T-cell (primary cell): ENCODE measurements around the gene RAB8B. TPM values are rescaled to one million over a fixed set of nuclear protein-coding genes. Genes with fewer than 3 reads are reported as not detected.

Experiments used
- ATAC-seq, 4 experiments: fragments of 200-7000 bp in 3 of 4; fragments of 150-1000 bp in 1 of 4; cut with Tn5 transposase; replicated peaks in 1 of 4; 1 replicate in 3 of 4; 2 replicates in 1 of 4; pipeline ENCODE4 v1.10.0; 2021; ENCODE audit warnings: moderate library complexity in 3 of 4, mild to moderate bottlenecking in 2 of 4, moderate number of reproducible peaks in 1 of 4
- CTCF ChIA-PET, 2 donors: fragments of 300-600 bp; sonication (Branson Sonifier 250); formaldehyde crosslinking; loops; one replicate each; lab custom pipeline; 2022; ENCODE audit warnings: antibody characterized with exemption in 2 of 2; lab: Charles Lee
- POLR2A ChIA-PET, 2 donors: fragments of 300-600 bp; sonication (Branson Sonifier 250); formaldehyde crosslinking; loops; one replicate each; lab custom pipeline; 2022; ENCODE audit warnings: antibody characterized with exemption in 2 of 2; lab: Charles Lee
- DNase-seq, 35 experiments: peaks; one replicate each; pipeline versions ENCODE4 v3.0.0 to v3.0.0-alpha.2; 2013 to 2023
- H3K27ac ChIP-seq: one replicate; pipeline ENCODE4 v1.5.1; 2013; ENCODE audit warnings: low read length
- H3K27me3 ChIP-seq, 2 experiments: replicated peaks in 1 of 2; 1 replicate in 1 of 2; 2 replicates in 1 of 2; pipeline versions ENCODE4 v1.6.1 to v1.7.0; 2013; ENCODE audit warnings: low read length in 1 of 2, mixed read lengths in 1 of 2; ENCODE audit not compliant: control insufficient read depth in 2 of 2, insufficient read depth in 2 of 2; ENCODE audit errors: extremely low read depth in 1 of 2
- H3K36me3 ChIP-seq, 2 donors: 1 replicate in 1 of 2; 2 replicates in 1 of 2; pipeline versions ENCODE4 v1.6.1 to v1.7.0; 2013; ENCODE audit warnings: low read length in 1 of 2; ENCODE audit not compliant: control insufficient read depth in 2 of 2, insufficient read depth in 1 of 2; ENCODE audit errors: extremely low read depth in 1 of 2
- H3K4me1 ChIP-seq, 2 experiments: 1 replicate in 1 of 2; 2 replicates in 1 of 2; pipeline versions ENCODE4 v1.6.1 to v1.7.0; 2013; ENCODE audit warnings: low read length in 2 of 2, mixed read lengths in 1 of 2; ENCODE audit not compliant: insufficient read depth in 2 of 2, control insufficient read depth in 1 of 2; ENCODE audit errors: extremely low read depth in 1 of 2
- H3K4me3 ChIP-seq, 2 donors: 1 replicate in 1 of 2; 2 replicates in 1 of 2; pipeline versions ENCODE4 v1.5.1 to v1.7.0; 2013; ENCODE audit warnings: mild to moderate bottlenecking in 2 of 2, low read length in 1 of 2, moderate library complexity in 1 of 2; ENCODE audit not compliant: control insufficient read depth in 1 of 2; ENCODE audit errors: extremely low read depth in 1 of 2
- H3K9me3 ChIP-seq: 2 replicates; pipeline ENCODE4 v1.7.0; 2013
- H3K27ac Mint-ChIP-seq, 2 donors: one replicate each; pipeline ENCODE4 v1.8.0; 2020 to 2021; ENCODE audit warnings: mild to moderate bottlenecking in 2 of 2, mixed read lengths in 2 of 2
- H3K27me3 Mint-ChIP-seq, 2 donors: one replicate each; pipeline ENCODE4 v1.8.0; 2021 to 2022; ENCODE audit warnings: mixed read lengths in 2 of 2
- H3K36me3 Mint-ChIP-seq: one replicate; pipeline ENCODE4 v1.8.0; 2021; ENCODE audit warnings: mixed read lengths
- H3K4me1 Mint-ChIP-seq, 3 donors: one replicate each; pipeline ENCODE4 v1.8.0; 2020 to 2022; ENCODE audit warnings: mixed read lengths in 3 of 3, mild to moderate bottlenecking in 1 of 3
- H3K4me3 Mint-ChIP-seq, 3 donors: one replicate each; pipeline ENCODE4 v1.8.0; 2020 to 2022; ENCODE audit warnings: mild to moderate bottlenecking in 3 of 3, mixed read lengths in 3 of 3, moderate library complexity in 3 of 3
- H3K9me3 Mint-ChIP-seq, 3 donors: one replicate each; pipeline ENCODE4 v1.8.0; 2020 to 2022; ENCODE audit warnings: mixed read lengths in 3 of 3
- WGBS: methylation state at CpG from one replicate; pipeline ENCODE4 v1.1.5; 2013; ENCODE audit warnings: missing lambda C conversion rate; ENCODE audit not compliant: insufficient coverage; 5-methylcytosine and 5-hydroxymethylcytosine counted together
- total RNA-seq, 35 experiments: library from RNA in 6 of 35; stranded (reverse) in 6 of 35; fragments of 120-200 nt in 1 of 35; gene quantifications; one replicate each; pipeline versions ENCODE4 v1.2.1 to v1.2.4 and lab custom pipeline; 2013 to 2026

RAB8B gene
- total RNA-seq, 5 donors from 2014 or later (not counting 1 experiment from before 2014, with no cell fraction given): 52.2 to 66.7 (median 55.7) TPM

- H3K9me3 Mint-ChIP-seq: no peaks in the 10 kb centered on the region
- no peaks in the 10 kb centered on the region for H3K27me3 Mint-ChIP-seq
- no peaks in the 10 kb centered on the region for H3K9me3 ChIP-seq
- no peak overlapping the region for H3K4me3 Mint-ChIP-seq
- H3K4me3 ChIP-seq: no peak overlapping the region
- no peak overlapping the region for H3K27ac ChIP-seq
- ATAC-seq (no peak), DNase-seq (no peak)
- ChIA-PET CTCF (no interaction called here), POLR2A (no interaction called here)
- H3K4me1 Mint-ChIP-seq: no peaks in the 10 kb centered on the region
- WGBS: no CpG with 5 or more reads among the region's 3 CpGs
- no peaks in the 10 kb centered on the region for H3K27me3 ChIP-seq
- H3K4me1 ChIP-seq: peaks cover 0 to 2% of the 10 kb centered on the region in 2 experiments
- no peaks in the 10 kb centered on the region for H3K36me3 Mint-ChIP-seq
- no peak overlapping the region for H3K27ac Mint-ChIP-seq
- no peaks in the 10 kb centered on the region for H3K36me3 ChIP-seq
These were observed 13.1 kb upstream of the RAB8B start for GRCh38 chr15:63176302-63176701.

GRCh38 chr15:63178034-63178433 is 11.4 kb upstream of the RAB8B start:
- ChIA-PET CTCF (no interaction called here), POLR2A (no interaction called here)
- Mint-ChIP-seq H3K27ac (no peak overlapping the region), H3K27me3 (no peaks in the 10 kb centered on the region), H3K9me3 (no peaks in the 10 kb centered on the region), H3K4me3 (no peak overlapping the region), H3K4me1 (no peaks in the 10 kb centered on the region), H3K36me3 (no peaks in the 10 kb centered on the region)
- ATAC-seq (no peak), DNase-seq (no peak)
- Histone ChIP-seq H3K36me3 (no peaks in the 10 kb centered on the region), H3K9me3 (no peaks in the 10 kb centered on the region), H3K27ac (no peak overlapping the region), H3K4me1 (peaks cover 0 to 2% of the 10 kb centered on the region in 2 experiments), H3K27me3 (no peaks in the 10 kb centered on the region), H3K4me3 (no peak overlapping the region)
- 81% methylated on average over 4 of the region's 5 CpGs for WGBS

GRCh38 chr15:63180746-63181145 is 8.7 kb upstream of the RAB8B start:
- Mint-ChIP-seq H3K4me3 (no peak overlapping the region), H3K27ac (no peak overlapping the region), H3K9me3 (no peaks in the 10 kb centered on the region), H3K4me1 (no peaks in the 10 kb centered on the region), H3K27me3 (no peaks in the 10 kb centered on the region), H3K36me3 (no peaks in the 10 kb centered on the region)
- ChIA-PET CTCF (interaction anchor here in 1 of 2 donors (1.5 kb wide), 1 partner anchor 64 kb away, joined by 3 read pairs; no protein-coding TSS in a partner anchor), POLR2A (no interaction called here)
- Histone ChIP-seq H3K9me3 (no peaks in the 10 kb centered on the region), H3K27ac (no peak overlapping the region), H3K27me3 (no peaks in the 10 kb centered on the region), H3K36me3 (no peaks in the 10 kb centered on the region), H3K4me3 (no peak overlapping the region), H3K4me1 (peaks cover 0 to 2% of the 10 kb centered on the region in 2 experiments)
- DNase-seq (no peak), ATAC-seq (no peak)
- no CpG with 5 or more reads among the region's 2 CpGs for WGBS

- ChIA-PET POLR2A (no interaction called here), CTCF (interaction anchor here in 1 of 2 donors (1.5 kb wide), 1 partner anchor 63 kb away, joined by 3 read pairs; no protein-coding TSS in a partner anchor)
- no peaks in the 10 kb centered on the region for H3K27me3 Mint-ChIP-seq
- WGBS: no CpG with 5 or more reads among the region's 2 CpGs
- Histone ChIP-seq H3K27ac (no peak overlapping the region), H3K27me3 (no peaks in the 10 kb centered on the region), H3K9me3 (no peaks in the 10 kb centered on the region), H3K4me3 (no peak overlapping the region), H3K4me1 (peaks cover 0 to 2% of the 10 kb centered on the region in 2 experiments), H3K36me3 (no peaks in the 10 kb centered on the region)
- ATAC-seq (no peak), DNase-seq (no peak)
- no peak overlapping the region for H3K4me3 Mint-ChIP-seq
- no peak overlapping the region for H3K27ac Mint-ChIP-seq
- H3K9me3 Mint-ChIP-seq: no peaks in the 10 kb centered on the region
- no peaks in the 10 kb centered on the region for H3K4me1 Mint-ChIP-seq
- H3K36me3 Mint-ChIP-seq: no peaks in the 10 kb centered on the region
These were observed 7.8 kb upstream of the RAB8B start for GRCh38 chr15:63181648-63182047.

- Histone ChIP-seq H3K36me3 (no peaks in the 10 kb centered on the region), H3K4me3 (no peak overlapping the region), H3K4me1 (peaks cover 4 to 6% of the 10 kb centered on the region in 2 experiments), H3K27ac (no peak overlapping the region), H3K27me3 (no peaks in the 10 kb centered on the region), H3K9me3 (no peaks in the 10 kb centered on the region)
- POLR2A ChIA-PET: no interaction called here
- ATAC-seq: no peak
- Mint-ChIP-seq H3K4me3 (no peak overlapping the region), H3K36me3 (no peaks in the 10 kb centered on the region), H3K4me1 (peaks cover 9 to 14% (median 12%) of the 10 kb centered on the region in 3 donors), H3K9me3 (no peaks in the 10 kb centered on the region), H3K27ac (no peak overlapping the region), H3K27me3 (no peaks in the 10 kb centered on the region)
- CTCF ChIA-PET: interaction anchor here (0.6 to 1.8 kb wide), 2 partner anchors 54 to 218 kb away, joined by 5 to 6 read pairs; no protein-coding TSS in a partner anchor
- no peak for DNase-seq
- WGBS: 85% methylated on average over 2 of the region's 2 CpGs
These were observed 4.2 kb upstream of the RAB8B start for GRCh38 chr15:63185206-63185605.

GRCh38 chr15:63186065-63186464 is 3.3 kb upstream of the RAB8B start:
- Histone ChIP-seq H3K9me3 (no peaks in the 10 kb centered on the region), H3K36me3 (no peaks in the 10 kb centered on the region), H3K27me3 (no peaks in the 10 kb centered on the region), H3K4me1 (peaks cover 6 to 10% of the 10 kb centered on the region in 2 experiments), H3K27ac (no peak overlapping the region), H3K4me3 (no peak overlapping the region)
- no peaks in the 10 kb centered on the region for H3K36me3 Mint-ChIP-seq
- H3K4me1 Mint-ChIP-seq: peaks cover 18 to 23% (median 21%) of the 10 kb centered on the region in 3 donors
- H3K4me3 Mint-ChIP-seq: no peak overlapping the region
- no peak for DNase-seq
- WGBS: no CpG with 5 or more reads among the region's 2 CpGs
- POLR2A ChIA-PET: interaction anchor here in 1 of 2 donors (0.6 kb wide), 1 partner anchor 1137 kb away, joined by 4 read pairs; no protein-coding TSS in a partner anchor
- CTCF ChIA-PET: no interaction called here
- H3K27ac Mint-ChIP-seq: no peak overlapping the region
- no peaks in the 10 kb centered on the region for H3K9me3 Mint-ChIP-seq
- H3K27me3 Mint-ChIP-seq: no peaks in the 10 kb centered on the region
- no peak for ATAC-seq
